Measurements from ENCODE around the gene VTCN1.

DNA sequence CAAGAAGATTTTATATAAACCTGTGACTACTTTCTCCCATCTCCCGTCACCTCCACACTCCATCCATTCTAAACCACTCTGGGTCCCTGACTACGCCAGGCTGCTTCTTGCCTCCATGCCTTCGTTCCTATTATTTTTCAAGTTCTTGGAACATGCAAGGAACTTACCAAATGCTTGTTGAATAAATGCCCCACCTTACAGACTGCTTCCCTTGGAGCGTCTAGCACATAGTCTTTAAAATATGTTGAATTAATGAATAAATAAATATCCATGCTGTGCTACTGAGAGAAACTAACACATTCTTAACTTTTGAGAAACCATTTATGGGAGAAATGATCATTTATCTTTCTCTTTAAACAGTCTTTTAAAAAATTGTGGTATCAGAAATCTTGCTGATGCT is 27.6 kb downstream of the VTCN1 start:
- TF ChIP-seq CTCF (conservative IDR thresholded peaks at IDR 0.05 in 1 of 2, IDR thresholded peaks at IDR 0.05 in 1 of 2; ENCODE audit: extremely low read depth in 1 of 2, insufficient read depth in 1 of 2, low read depth in 1 of 2, low read length in 2 of 2) (no peak), EZH2 (IDR thresholded peaks at IDR 0.05; ENCODE audit: borderline replicate concordance, low read length) (no peak)
